Heart right ventricle (tissue), 16 donors: ENCODE measurements around the gene ERN2. TPM values are rescaled to one million over a fixed set of nuclear protein-coding genes. Genes with fewer than 3 reads are reported as not detected.

ENCODE experiments used
- ATAC-seq, 8 donors: fragments of 200-7000 bp; cut with Tn5 transposase; one replicate each; pipeline ENCODE4 v1.9.1; 2020; ENCODE audit warnings: mild to moderate bottlenecking in 8 of 8, moderate library complexity in 8 of 8, moderate number of reproducible peaks in 1 of 8
- DNase-seq, 2 donors: peaks; one replicate each; pipeline ENCODE4 v3.0.0-alpha.2; 2020
- H3K27ac ChIP-seq, 10 donors: fragments of 200-600 bp; sonication (generic) in 2 of 10; one replicate each; pipeline versions ENCODE4 v1.5.0 to v1.8.0; 2020 to 2022; ENCODE audit warnings: mild to moderate bottlenecking in 3 of 10
- H3K27me3 ChIP-seq, 7 donors: fragments of 200-600 bp; one replicate each; pipeline ENCODE4 v1.8.0; 2021 to 2022; ENCODE audit warnings: mild to moderate bottlenecking in 2 of 7
- H3K36me3 ChIP-seq, 9 donors: fragments of 200-600 bp; sonication (generic) in 1 of 9; one replicate each; pipeline versions ENCODE4 v1.5.0 to v1.8.0; 2020 to 2022; ENCODE audit warnings: mild to moderate bottlenecking in 2 of 9
- H3K4me1 ChIP-seq, 9 donors: fragments of 200-600 bp; sonication (generic) in 1 of 9; one replicate each; pipeline versions ENCODE4 v1.5.0 to v1.8.0; 2020 to 2022; ENCODE audit warnings: mild to moderate bottlenecking in 4 of 9
- H3K4me3 ChIP-seq, 10 donors: fragments of 200-600 bp; sonication (generic) in 2 of 10; one replicate each; pipeline versions ENCODE4 v1.5.0 to v1.8.0; 2020 to 2022; ENCODE audit warnings: mild to moderate bottlenecking in 7 of 10, moderate library complexity in 2 of 10
- H3K9me3 ChIP-seq, 11 donors: fragments of 200-600 bp in 10 of 11; sonication (generic) in 2 of 11; one replicate each; pipeline versions ENCODE4 v1.5.0 to v1.8.0; 2013 to 2022; ENCODE audit warnings: mild to moderate bottlenecking in 2 of 11, control low read depth in 1 of 11, moderate library complexity in 1 of 11
- CTCF ChIP-seq, 9 donors: fragments of 200-600 bp; sonication (generic) in 2 of 9; IDR thresholded peaks; one replicate each; pipeline versions ENCODE4 v1.5.0 to v1.8.0; 2021 to 2022; ENCODE audit warnings: antibody characterized with exemption in 9 of 9, mild to moderate bottlenecking in 5 of 9, moderate library complexity in 1 of 9
- WGBS, 2 donors: extraction: QIAGEN DNeasy Blood & Tissue Kit; methylation state at CpG; one replicate each; pipeline ENCODE4 v1.1.7; 2013; ENCODE audit warnings: inconsistent platforms in 1 of 2; 5-methylcytosine and 5-hydroxymethylcytosine counted together
- intact Hi-C, 10 donors: fragments of 100-400 bp; cut with DNase I; formaldehyde crosslinking; loops; one replicate each; pipeline versions ENCODE4 v1.11.1 to v1.14.2; 2022
- polyA plus RNA-seq, 2 donors: library from polyadenylated mRNA; stranded (reverse); fragments of 200-250 nt; gene quantifications; one replicate each; pipeline ENCODE4 v1.2.3, GENCODE V29; 2013
- total RNA-seq, 10 donors: library from RNA; stranded (reverse); fragmentation: NEBNext Ultra II Directional in 3 of 10; extraction: Animal tissue kit (Norgen Biotek cat#: 25700) in 3 of 10; gene quantifications; one replicate each; pipeline versions ENCODE4 v1.2.1 to v1.2.4, GENCODE V29; 2021 to 2023
- donor health status: Arrhythmogenic right ventricular cardiomyopathy.
- donor health status: ischemic (EF 13 %, LVEDD 7.1; RV severe dilation, severe dysfunction).
- donor health status: healthy with polysubstance abuse.
- donor health status: DM: no; HTN: yes; CAD: no.
- donor health status: DM: no; HTN: no; CAD: no.
- donor health status: ischemic (EF 25% LVEDD 6.9; RV normal size, moderate dysfunction).
- donor health status: ischemic (EF 25% LVEDD 5.7; RV mildly dilated, moderate dysfunction).
- donor health status: healthy.
- donor health status: DM: yes; HTN: yes; CAD: no.
- donor health status: Ischemic cardiomyopathy.
- donor health status: ischemic (EF 35%, LVEDD 5.7; RV mildly dilated, moderate dysfunction).
- donor health status: nonischemic (EF 11% LVEDD 7.7; RV severe dilation, severe dysfunction).
- donor health status: DM: yes; HTN: yes; CAD: no.
- donor health status: PGD.
- donor health status: ischemic (EF 29% LVEDD 5.4; RV normal size, mild dysfunction).
- donor health status: nonischemic (EF 23%, LVEDD 6.1; RV moderate dilation, normal function).

ERN2 gene
- total and polyA plus RNA-seq, 12 donors: 0.32 to 0.34 TPM; not detected in 10

GRCh38 chr16:23710504-23710903, 2.5 kb downstream of the ERN2 start:
- peaks cover 8 to 70% (median 52%) of the 10 kb centered on the region in 7 donors for H3K27me3 ChIP-seq

GRCh38 chr16:23710008-23710407, 3.0 kb downstream of the ERN2 start:
- no peak for TF ChIP-seq CTCF (IDR thresholded peaks at IDR 0.05)
- intact Hi-C loops: no loop called here
- no peak overlapping the region for H3K4me3 ChIP-seq
- no peak overlapping the region for H3K27ac ChIP-seq
- no peaks in the 10 kb centered on the region for H3K4me1 ChIP-seq
- 70 to 71% methylated on average over 2 of the region's 2 CpGs for WGBS, 2 donors
- no peak for ATAC-seq
- H3K9me3 ChIP-seq: peaks cover 0 to 23% (median 9%) of the 10 kb centered on the region in 11 donors
- peaks cover 8 to 68% (median 47%) of the 10 kb centered on the region in 7 donors for H3K27me3 ChIP-seq
- DNase-seq: no peak
- H3K36me3 ChIP-seq: no peaks in the 10 kb centered on the region

More at GRCh38 chr16:23710504-23710903, 2.5 kb downstream of the ERN2 start:
- Histone ChIP-seq H3K9me3 (peaks cover 0 to 23% (median 9%) of the 10 kb centered on the region in 11 donors), H3K36me3 (no peaks in the 10 kb centered on the region), H3K27ac (no peak overlapping the region), H3K4me3 (no peak overlapping the region), H3K4me1 (no peaks in the 10 kb centered on the region)
- no peak for DNase-seq
- 85 to 86% methylated on average over 3 of the region's 3 CpGs for WGBS, 2 donors
- intact Hi-C loops: no loop called here
- TF ChIP-seq CTCF (IDR thresholded peaks at IDR 0.05): no peak
- ATAC-seq: no peak

- peaks cover 0 to 23% (median 9%) of the 10 kb centered on the region in 11 donors for H3K9me3 ChIP-seq
- H3K4me3 ChIP-seq: no peak overlapping the region
- ATAC-seq: no peak
- no peaks in the 10 kb centered on the region for H3K4me1 ChIP-seq
- no peak overlapping the region for H3K27ac ChIP-seq
- no peak for DNase-seq
- intact Hi-C loops: no loop called here
- H3K27me3 ChIP-seq: peaks cover 8 to 63% (median 43%) of the 10 kb centered on the region in 7 donors
- H3K36me3 ChIP-seq: no peaks in the 10 kb centered on the region
- no peak for TF ChIP-seq CTCF (IDR thresholded peaks at IDR 0.05)
Observed at GRCh38 chr16:23709536-23709935, 3.5 kb downstream of the ERN2 start.

- WGBS, 2 donors: 65 to 81% methylated on average over 4 of the region's 4 CpGs
- H3K27me3 ChIP-seq: peaks cover 0 to 40% (median 16%) of the 10 kb centered on the region in 7 donors
Observed at GRCh38 chr16:23706439-23706838, 6.6 kb downstream of the ERN2 start.

More at GRCh38 chr16:23706439-23706838, 6.6 kb downstream of the ERN2 start:
- ATAC-seq (no peak), DNase-seq (no peak)
- intact Hi-C loops: no loop called here
- Histone ChIP-seq H3K4me1 (no peaks in the 10 kb centered on the region), H3K9me3 (peaks cover 0 to 33% (median 16%) of the 10 kb centered on the region in 11 donors), H3K27ac (no peak overlapping the region), H3K4me3 (no peak overlapping the region), H3K36me3 (no peaks in the 10 kb centered on the region)
- TF ChIP-seq CTCF (IDR thresholded peaks at IDR 0.05): no peak
